ENCODE measurements around the gene CFAP410.
A peak's percentile ranks its signal among the peaks of the same experiment; 100 is the strongest.
"Not testable (repeated sequence)": the region's sequence is repeated elsewhere in the genome, so short reads cannot be mapped to it uniquely, and the experiment has no call there.

Gene CFAP410

GRCh38 chr21:44286716-44287632, 52.2 kb downstream of the CFAP410 start:
- H3K27me3 ChIP-seq (replicated peaks; ENCODE audit: control insufficient read depth, insufficient read depth, low read length) = no peaks in the 10 kb centered on the region

GRCh38 chr21:44286086-44286715, 53.0 kb downstream of the CFAP410 start:
- no peak for TF ChIP-seq CTCF (IDR thresholded peaks at IDR 0.05; ENCODE audit: insufficient read depth, low read length, poor library complexity, severe bottlenecking)
- Histone ChIP-seq H3K4me3 (replicated peaks; ENCODE audit: low read depth, low read length) (no peak overlapping the region), H3K36me3 (ENCODE audit: control insufficient read depth, insufficient read depth, low read length) (no peaks in the 10 kb centered on the region), H3K27me3 (replicated peaks; ENCODE audit: control insufficient read depth, insufficient read depth, low read length) (no peaks in the 10 kb centered on the region)
- DNase-seq (ENCODE audit: extremely low read depth, insufficient read length) = no peak

More at GRCh38 chr21:44286716-44287632, 52.2 kb downstream of the CFAP410 start:
- Histone ChIP-seq H3K36me3 (ENCODE audit: control insufficient read depth, insufficient read depth, low read length) (no peaks in the 10 kb centered on the region), H3K4me3 (replicated peaks; ENCODE audit: low read depth, low read length) (no peak overlapping the region)
- DNase-seq (ENCODE audit: extremely low read depth, insufficient read length) = peak; percentile 3
- no peak for TF ChIP-seq CTCF (IDR thresholded peaks at IDR 0.05; ENCODE audit: insufficient read depth, low read length, poor library complexity, severe bottlenecking)

DNA sequence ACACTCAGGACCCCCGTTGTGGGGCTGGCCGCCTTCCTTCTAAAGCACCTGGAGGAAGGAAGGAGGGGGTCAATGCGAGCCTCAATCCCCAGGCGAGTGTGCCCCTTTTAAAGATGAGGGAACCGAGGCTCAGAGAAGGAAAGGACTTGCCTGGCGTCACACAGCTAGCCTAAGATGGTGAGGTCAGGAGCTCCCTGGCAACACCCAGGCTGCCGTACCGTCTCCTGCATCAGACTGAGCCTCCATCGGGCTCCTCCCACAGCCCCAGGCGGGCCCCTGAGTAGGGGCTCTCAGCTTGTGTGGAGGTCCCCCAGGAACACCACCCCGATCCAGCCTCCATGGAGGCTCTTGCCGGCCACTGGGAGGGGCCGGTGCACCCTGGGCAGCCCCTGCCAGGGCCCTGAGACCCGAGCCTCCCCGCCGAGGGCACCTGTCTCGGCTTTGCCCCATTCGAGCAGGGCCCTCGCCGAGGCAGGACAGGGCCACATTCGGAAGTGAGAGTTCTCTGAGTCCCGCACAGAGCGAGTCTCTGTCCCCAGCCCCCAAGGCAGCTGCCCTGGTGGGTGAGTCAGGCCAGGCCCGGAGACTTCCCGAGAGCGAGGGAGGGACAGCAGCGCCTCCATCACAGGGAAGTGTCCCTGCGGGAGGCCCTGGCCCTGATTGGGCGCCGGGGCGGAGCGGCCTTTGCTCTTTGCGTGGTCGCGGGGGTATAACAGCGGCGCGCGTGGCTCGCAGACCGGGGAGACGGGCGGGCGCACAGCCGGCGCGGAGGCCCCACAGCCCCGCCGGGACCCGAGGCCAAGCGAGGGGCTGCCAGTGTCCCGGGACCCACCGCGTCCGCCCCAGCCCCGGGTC, 53.8 kb downstream of the CFAP410 start, which contains the start of gene AIRE:
Gene AIRE (plus strand): TSS at position 739 of the 855 bp plus-strand sequence. CDS start 131 bp downstream, outside the sequence.
- Histone ChIP-seq H3K4me3 (replicated peaks; ENCODE audit: low read depth, low read length) (no peak within 1 kb of the TSS), H3K27me3 (replicated peaks; ENCODE audit: control insufficient read depth, insufficient read depth, low read length) (no peaks in the 10 kb centered on the region), H3K36me3 (ENCODE audit: control insufficient read depth, insufficient read depth, low read length) (no peaks in the 10 kb centered on the region)
- DNase-seq (ENCODE audit: extremely low read depth, insufficient read length) = peak; percentile 6
- no peak for TF ChIP-seq CTCF (IDR thresholded peaks at IDR 0.05; ENCODE audit: insufficient read depth, low read length, poor library complexity, severe bottlenecking)

DNA sequence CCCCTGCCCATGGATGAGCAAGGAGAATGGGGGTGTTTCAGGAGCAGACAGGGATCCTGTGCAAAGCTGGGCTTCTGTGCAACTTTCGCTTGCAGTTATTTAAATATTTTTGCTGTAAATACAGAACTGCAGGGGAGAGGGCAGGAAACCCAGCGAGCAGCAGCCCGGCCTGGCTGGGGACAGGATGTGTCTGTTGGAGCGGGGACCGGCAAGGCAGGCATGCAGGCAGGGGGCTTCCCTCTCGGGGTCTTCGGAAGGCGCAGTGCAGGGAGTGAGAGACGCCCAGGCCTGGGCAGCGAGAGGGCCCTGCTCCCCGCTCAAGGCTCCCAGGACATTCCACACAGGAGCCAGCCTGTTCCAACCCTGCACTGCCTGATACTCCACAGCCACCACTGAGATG, 55.2 kb downstream of the CFAP410 start:
- no peaks in the 10 kb centered on the region for H3K27me3 ChIP-seq (replicated peaks; ENCODE audit: control insufficient read depth, insufficient read depth, low read length)
- TF ChIP-seq CTCF (IDR thresholded peaks at IDR 0.05; ENCODE audit: insufficient read depth, low read length, poor library complexity, severe bottlenecking) = no peak
- no peak overlapping the region for H3K4me3 ChIP-seq (replicated peaks; ENCODE audit: low read depth, low read length)
- no peaks in the 10 kb centered on the region for H3K36me3 ChIP-seq (ENCODE audit: control insufficient read depth, insufficient read depth, low read length)
- DNase-seq (ENCODE audit: extremely low read depth, insufficient read length) = no peak

DNA sequence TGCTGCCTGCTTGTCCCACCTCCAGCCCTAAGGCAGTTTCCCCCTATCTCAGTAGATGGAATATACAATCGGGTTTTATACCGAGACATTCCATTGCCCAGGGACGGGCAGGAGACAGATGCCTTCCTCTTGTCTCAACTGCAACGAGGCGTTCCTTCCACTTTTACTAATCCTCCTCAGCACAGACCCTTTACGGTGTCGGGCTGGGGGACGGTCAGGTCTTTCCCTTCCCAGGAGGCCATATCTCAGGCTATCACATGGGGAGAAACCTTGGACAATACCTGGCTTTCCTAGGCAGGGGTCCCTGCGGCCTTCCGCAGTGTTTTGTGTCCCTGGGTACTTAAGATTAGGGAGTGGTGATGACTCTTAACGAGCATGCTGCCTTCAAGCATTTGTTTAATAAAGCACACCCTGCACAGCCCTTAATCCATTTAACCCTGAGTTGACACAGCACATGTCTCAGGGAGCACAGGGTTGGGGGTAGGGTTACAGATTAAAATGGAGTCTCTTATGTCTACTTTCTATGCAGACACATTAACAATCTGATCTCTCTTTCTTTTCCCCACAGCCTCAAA, 55.9 kb downstream of the CFAP410 start:
- H3K4me3 ChIP-seq (replicated peaks; ENCODE audit: low read depth, low read length); H3K27me3 ChIP-seq (replicated peaks; ENCODE audit: control insufficient read depth, insufficient read depth, low read length); H3K36me3 ChIP-seq (ENCODE audit: control insufficient read depth, insufficient read depth, low read length); DNase-seq (ENCODE audit: extremely low read depth, insufficient read length): not testable (repeated sequence)

Measured in GM06990 (cell line).